K562 (cell line): ENCODE measurements around the gene PSMD11. TPM values are rescaled to one million over a fixed set of nuclear protein-coding genes. Genes with fewer than 3 reads are reported as not detected.

ENCODE experiments used
- ATAC-seq: fragments of 200-7000 bp; cut with Tn5 transposase; 3 replicates; pipeline ENCODE4 v1.9.1; 2020; ENCODE audit warnings: moderate library complexity
- BruUV-seq: library from RNA; stranded (reverse); fragments of 400-500 nt; replicated peaks from 2 replicates; lab custom pipeline; 2021; lab: Mats Ljungman, UMichigan
- CTCF ChIA-PET: fragments of 300-600 bp; formaldehyde crosslinking; extraction: SDS; loops from one replicate; lab custom pipeline; 2021; ENCODE audit warnings: low intra/inter-chr PET ratio; lab: Yijun Ruan, JAX
- POLR2A ChIA-PET: fragments of 300-600, 350-650 bp; sonication (Branson Sonifier 250); formaldehyde crosslinking; extraction: SDS; loops from one replicate; lab custom pipeline; 2021; ENCODE audit warnings: antibody characterized with exemption, inconsistent platforms; lab: Yijun Ruan, JAX
- DNase-seq, 4 experiments: peaks; one replicate each; pipeline versions ENCODE4 v3.0.0 to v3.0.0-alpha.2; 2011 to 2018; ENCODE audit warnings: low spot score in 3 of 4, mixed read lengths in 3 of 4; ENCODE audit errors: extremely low read depth in 1 of 4
- FAIRE-seq: peaks from 2 replicates; lab custom pipeline; 2011; peaks lifted over from hg19 to GRCh38; lab: Jason Lieb, UNC
- H2AFZ ChIP-seq: 2 replicates; pipeline ENCODE4 v1.6.0; 2011; ENCODE audit warnings: low read depth, low read length, control low read depth, inconsistent platforms
- H3K27ac ChIP-seq: fragments of 200-600 bp; 3 replicates; pipeline ENCODE4 v1.8.0; 2011; ENCODE audit warnings: low read depth, mild to moderate bottlenecking, control low read depth, inconsistent platforms, low read length, moderate library complexity, mixed read lengths; ENCODE audit errors: extremely low read depth
- H3K27me3 ChIP-seq, 2 experiments: fragments of 300-600 bp in 1 of 2; 2 replicates in 1 of 2; 3 replicates in 1 of 2; pipeline versions ENCODE4 v1.6.0 to v1.8.0; 2011; ENCODE audit warnings: inconsistent platforms in 2 of 2, low read length in 2 of 2, mild to moderate bottlenecking in 1 of 2, mixed read lengths in 1 of 2, moderate library complexity in 1 of 2; ENCODE audit not compliant: control insufficient read depth in 2 of 2, insufficient read depth in 2 of 2
- H3K36me3 ChIP-seq: fragments of 300-600 bp; 3 replicates; pipeline ENCODE4 v1.8.0; 2011; ENCODE audit warnings: mild to moderate bottlenecking, low read length, inconsistent platforms; ENCODE audit not compliant: control insufficient read depth, insufficient read depth
- H3K4me1 ChIP-seq, 2 experiments: fragments of 200-600 bp in 1 of 2; replicated peaks in 1 of 2; 2 replicates in 1 of 2; 3 replicates in 1 of 2; pipeline versions ENCODE4 v1.5.1 to v1.8.0; 2011; ENCODE audit warnings: inconsistent platforms in 2 of 2, low read length in 2 of 2, mild to moderate bottlenecking in 1 of 2, mixed read lengths in 1 of 2, moderate library complexity in 1 of 2; ENCODE audit not compliant: control insufficient read depth in 2 of 2, insufficient read depth in 2 of 2
- H3K4me2 ChIP-seq: 2 replicates; pipeline ENCODE4 v1.6.1; 2011; ENCODE audit warnings: low read length, control low read depth, inconsistent platforms, mixed read lengths; ENCODE audit not compliant: insufficient read depth
- H3K4me3 ChIP-seq: fragments of 200-600 bp; sonication (generic), shearing (Covaris generic); 2 replicates; pipeline ENCODE4 v1.5.1; 2016; ENCODE audit warnings: control low read depth, inconsistent platforms
- H3K79me2 ChIP-seq: fragments of 200-600 bp; 3 replicates; pipeline ENCODE4 v1.8.0; 2011; ENCODE audit warnings: low read length, inconsistent platforms; ENCODE audit not compliant: control insufficient read depth, insufficient read depth
- H3K9ac ChIP-seq, 2 experiments: 2 replicates each; pipeline versions ENCODE4 v1.6.0 to v1.6.1; 2011; ENCODE audit warnings: low read depth in 2 of 2, low read length in 2 of 2, control low read depth in 1 of 2, inconsistent platforms in 1 of 2, mild to moderate bottlenecking in 1 of 2, mixed read lengths in 1 of 2; ENCODE audit not compliant: insufficient read depth in 1 of 2
- H3K9me1 ChIP-seq: one replicate; pipeline ENCODE4 v1.6.0; 2011; ENCODE audit warnings: inconsistent platforms, mild to moderate bottlenecking, low read length, moderate library complexity; ENCODE audit not compliant: control insufficient read depth, insufficient read depth
- H3K9me3 ChIP-seq: replicated peaks from 2 replicates; pipeline ENCODE4 v1.5.1; 2011; ENCODE audit warnings: low read depth, low read length, inconsistent platforms; ENCODE audit not compliant: control insufficient read depth, insufficient read depth
- H4K20me1 ChIP-seq: replicated peaks from 2 replicates; pipeline ENCODE4 v1.6.1; 2011; ENCODE audit warnings: low read length, inconsistent platforms, mixed read lengths; ENCODE audit not compliant: control insufficient read depth, insufficient read depth
- ATF7 ChIP-seq: fragments of 450-650 bp; IDR thresholded peaks from 2 replicates; pipeline ENCODE4 v1.7.1; 2014; ENCODE audit warnings: mild to moderate bottlenecking, moderate library complexity
- CTCF ChIP-seq, 3 experiments: IDR thresholded peaks in 2 of 3; conservative IDR thresholded peaks in 1 of 3; 2 replicates each; pipeline ENCODE4 v1.5.1; 2011 to 2012; ENCODE audit warnings: low read length in 3 of 3, mild to moderate bottlenecking in 3 of 3, control low read depth in 2 of 3, improper control_type of control experiment in 1 of 3, inconsistent platforms in 1 of 3, low read depth in 1 of 3, mixed read lengths in 1 of 3, moderate library complexity in 1 of 3; ENCODE audit not compliant: insufficient read depth in 2 of 3
- HMBOX1 ChIP-seq: sonication (generic); IDR thresholded peaks from 2 replicates; pipeline ENCODE4 v1.6.1; 2016
- RAD21 ChIP-seq, 2 experiments: fragments of 250-450 bp in 1 of 2; fragments of 450-650 bp in 1 of 2; sonication (Bioruptor Pico) in 1 of 2; formaldehyde crosslinking in 1 of 2; IDR thresholded peaks in 1 of 2; conservative IDR thresholded peaks in 1 of 2; 2 replicates each; pipeline versions ENCODE4 v1.4.0 to v1.8.0; 2020 to 2022; ENCODE audit warnings: mild to moderate bottlenecking in 2 of 2, moderate library complexity in 1 of 2
- REST ChIP-seq, 2 experiments: fragments of 450-650 bp; formaldehyde crosslinking in 1 of 2; IDR thresholded peaks; 2 replicates each; pipeline versions ENCODE4 v1.4.0 to v1.6.1; 2014 to 2020; ENCODE audit warnings: mild to moderate bottlenecking in 2 of 2, borderline replicate concordance in 1 of 2, low read depth in 1 of 2
- ZNF121 ChIP-seq: sonication (generic); formaldehyde crosslinking; conservative IDR thresholded peaks from 2 replicates; pipeline ENCODE4 v1.8.0; 2022; ENCODE audit warnings: missing genetic modification reagents
- WGBS: fragments of 100-300 bp; shearing (Covaris generic); methylation state at CpG from one replicate; pipeline ENCODE4 v1.1.6; 2016; ENCODE audit warnings: low coverage, mixed read lengths; ENCODE audit not compliant: insufficient coverage; ENCODE audit errors: missing lambda C conversion rate; 5-methylcytosine and 5-hydroxymethylcytosine counted together
- in situ Hi-C: fragments of 300-500 bp; cut with MboI; formaldehyde crosslinking; loops from 4 replicates; pipeline ENCODE4 v1.15.0; 2018; ENCODE audit warnings: inconsistent platforms, mixed read lengths
- intact Hi-C: fragments of 100-400 bp; cut with micrococcal nuclease; formaldehyde crosslinking; loops from 2 replicates; pipeline ENCODE4 v1.14.2; 2022
- polyA plus RNA-seq, 8 experiments: library from polyadenylated mRNA; depleted of rRNA in 4 of 8; stranded (reverse) in 5 of 8; unstranded in 3 of 8; fragments of >200 nt; fragmentation: Nextera tagmentation in 2 of 8; fragmentation: Illumina TruSeq in 1 of 8; extraction: Ambion mirVana in 2 of 8; extraction: Trizol in 1 of 8; gene quantifications; 2 replicates each; pipeline versions ENCODE4 v1.2.1 to v1.2.3, GENCODE V29; 2011 to 2014; ENCODE audit warnings: inconsistent platforms in 1 of 8, missing spikeins in 1 of 8
- total RNA-seq, 7 experiments: library from RNA; depleted of rRNA in 6 of 7; stranded (reverse); fragments of >200 nt in 6 of 7; fragmentation: Illumina TruSeq in 2 of 7; extraction: Trizol in 2 of 7; gene quantifications; 2 replicates each; pipeline versions ENCODE4 v1.2.1 to v1.2.3, GENCODE V29; 2011 to 2021; ENCODE audit warnings: low replicate concordance in 1 of 7

Gene PSMD11
- total and polyA plus RNA-seq, 9 of the 15 experiments (the other 6 are each of a cell fraction or from before 2014, with no cell fraction given), result 104 to 378 (median 158) TPM

- peaks cover 55% of the 10 kb centered on the region for H3K79me2 ChIP-seq
These were observed 17.7 kb downstream of the PSMD11 start for GRCh38 chr17:32461853-32462617.

More at GRCh38 chr17:32461853-32462617, 17.7 kb downstream of the PSMD11 start:
- intact Hi-C loops, result loop anchor here (1.0 kb wide), 1 partner anchor 293 kb away; no protein-coding TSS in a partner anchor
- Histone ChIP-seq H2AFZ (no peak overlapping the region), H3K9me1 (no peaks in the 10 kb centered on the region), H3K9me3 (no peaks in the 10 kb centered on the region), H3K27me3 (no peaks in the 10 kb centered on the region), H4K20me1 (peaks cover 6% of the 10 kb centered on the region; the same call in 1 of the 2 replicates), H3K4me1 (peaks cover 0 to 2% of the 10 kb centered on the region in 2 experiments; a peak in 1 of 5 replicates), H3K4me3 (no peak overlapping the region), H3K4me2 (no peak overlapping the region), H3K36me3 (peaks cover 92% of the 10 kb centered on the region), H3K27ac (0 out of 3 replicates have a peak overlapping the region, but pooled peaks have one; percentile 40), H3K9ac (no peak overlapping the region)
- TF ChIP-seq ZNF121 (CRISPR knock-in tag) (no peak), REST (IDR thresholded peaks at IDR 0.05; ENCODE audit: borderline replicate concordance) (peak; percentile 22; the same call in 1 of the 2 replicates), REST (CRISPR knock-in tag; IDR thresholded peaks at IDR 0.05; ENCODE audit: low read depth) (no peak), ATF7 (0 out of 2 replicates have a peak, but pooled peaks have one; percentile 18), CTCF (IDR thresholded peaks at IDR 0.05 in 2 of 3, conservative IDR thresholded peaks at IDR 0.05 in 1 of 3; ENCODE audit: insufficient read depth in 2 of 3, low read depth in 1 of 3, low read length in 3 of 3) (peak; percentile 63 to 75 (median 70)), RAD21 (CRISPR knock-in tag; conservative IDR thresholded peaks at IDR 0.05 in 1 of 2, IDR thresholded peaks at IDR 0.05 in 1 of 2) (peak in 1 of 2 experiments; percentile 31; a peak in 1 of 4 replicates), HMBOX1 (peak; percentile 33; the same call in 1 of the 2 replicates)
- ATAC-seq (peak; percentile 92), FAIRE-seq (peak; percentile 67), DNase-seq (peak; percentile 40 to 72 (median 44))
- in situ Hi-C loops, result no loop called here
- 48% methylated on average over 1 of the region's 1 CpG for WGBS
- ChIA-PET POLR2A (interaction anchor here (0.6 to 1.4 kb wide), 5 partner anchors 10 to 455 kb away, joined by 3 to 8 read pairs (median 4); partner anchors contain the start of gene LRRC37B), CTCF (interaction anchor here (1.0 to 1.6 kb wide), 3 partner anchors 293 to 475 kb away, joined by 3 to 8 read pairs (median 4); no protein-coding TSS in a partner anchor)
- BruUV-seq, result no TSS peak
